Smooth muscle cell (in vitro differentiated cells): Measurements from ENCODE around the gene SFMBT2. TPM values are rescaled to one million over a fixed set of nuclear protein-coding genes. Genes with fewer than 3 reads are reported as not detected.

Experiments
- DNase-seq: peaks from one replicate; lab custom pipeline; 2025; ENCODE audit not compliant: unreplicated experiment; lab: John Stamatoyannopoulos, UW
- H2AFZ ChIP-seq: fragments of 200-600 bp; sonication (generic); 2 replicates; pipeline ENCODE4 v1.6.0; 2016; ENCODE audit warnings: antibody characterized with exemption, low read depth, mild to moderate bottlenecking
- H3F3A ChIP-seq: fragments of 200-600 bp; sonication (generic); 2 replicates; pipeline ENCODE4 v1.6.0; 2017; ENCODE audit warnings: antibody characterized with exemption, low read depth
- H3K27ac ChIP-seq: fragments of 200-600 bp; sonication (generic); 2 replicates; pipeline ENCODE4 v1.5.1; 2016; ENCODE audit warnings: low read depth, mild to moderate bottlenecking
- H3K27me3 ChIP-seq: fragments of 200-600 bp; sonication (generic); 2 replicates; pipeline ENCODE4 v1.6.1; 2016; ENCODE audit warnings: low read depth, mild to moderate bottlenecking
- H3K36me3 ChIP-seq: fragments of 200-600 bp; sonication (generic); 2 replicates; pipeline ENCODE4 v1.5.1; 2016; ENCODE audit warnings: low read depth
- H3K4me1 ChIP-seq: fragments of 200-600 bp; sonication (generic); 2 replicates; pipeline ENCODE4 v1.5.1; 2016; ENCODE audit warnings: low read depth
- H3K4me2 ChIP-seq: fragments of 200-600 bp; sonication (generic); 2 replicates; pipeline ENCODE4 v1.6.0; 2016; ENCODE audit warnings: mild to moderate bottlenecking
- H3K4me3 ChIP-seq: fragments of 200-600 bp; sonication (generic); 2 replicates; pipeline ENCODE4 v1.5.1; 2016; ENCODE audit warnings: mild to moderate bottlenecking
- H3K79me2 ChIP-seq: fragments of 200-600 bp; sonication (generic); 2 replicates; pipeline ENCODE4 v1.6.0; 2016; ENCODE audit warnings: low read depth, mild to moderate bottlenecking
- H3K9ac ChIP-seq: fragments of 200-600 bp; sonication (generic); 2 replicates; pipeline ENCODE4 v1.6.0; 2016; ENCODE audit warnings: low read depth
- H3K9me3 ChIP-seq: fragments of 200-600 bp; sonication (generic); replicated peaks from 2 replicates; pipeline ENCODE4 v1.5.1; 2016; ENCODE audit warnings: low read depth
- H4K20me1 ChIP-seq: fragments of 200-600 bp; sonication (generic); 2 replicates; pipeline ENCODE4 v1.6.0; 2016; ENCODE audit warnings: low read depth
- CTCF ChIP-seq: fragments of 200-600 bp; sonication (generic); IDR thresholded peaks from 2 replicates; pipeline ENCODE4 v1.5.1; 2017; ENCODE audit warnings: borderline replicate concordance, mild to moderate bottlenecking, antibody characterized with exemption; ENCODE audit not compliant: insufficient read depth, poor library complexity, severe bottlenecking
- WGBS: methylation state at CpG from one replicate; pipeline ENCODE4 v1.1.7; 2016; ENCODE audit warnings: low lambda C conversion rate; 5-methylcytosine and 5-hydroxymethylcytosine counted together
- polyA plus RNA-seq: library from polyadenylated mRNA; unstranded; fragments of >200 nt; fragmentation: Nextera tagmentation; extraction: Ambion mirVana; gene quantifications from 2 replicates; pipeline ENCODE4 v1.2.1, GENCODE V29; 2016
- total RNA-seq: library from RNA; depleted of rRNA; stranded (reverse); fragments of >200 nt; gene quantifications from 2 replicates; pipeline ENCODE4 v1.2.3, GENCODE V29; 2014

The SFMBT2 gene
- total and polyA plus RNA-seq, 2 experiments from 2014 or later: 0.90 to 1.4 TPM

- DNase-seq: no peak
- Histone ChIP-seq H3K27me3 (no peaks in the 10 kb centered on the region), H3K9me3 (no peaks in the 10 kb centered on the region), H3K9ac (no peak overlapping the region), H4K20me1 (no peaks in the 10 kb centered on the region), H3K4me1 (no peaks in the 10 kb centered on the region), H2AFZ (no peak overlapping the region), H3K27ac (no peak overlapping the region), H3K79me2 (no peaks in the 10 kb centered on the region), H3F3A (no peaks in the 10 kb centered on the region), H3K36me3 (no peaks in the 10 kb centered on the region), H3K4me2 (no peak overlapping the region), H3K4me3 (no peak overlapping the region)
- no peak for TF ChIP-seq CTCF
- 83% methylated on average over 5 of the region's 8 CpGs for WGBS
Measured at GRCh38 chr10:7378602-7379403, 32.0 kb downstream of the SFMBT2 start.

GRCh38 chr10:7377614-7378248, 33.1 kb downstream of the SFMBT2 start:
- no peaks in the 10 kb centered on the region for H3K9me3 ChIP-seq
- H3K79me2 ChIP-seq: no peaks in the 10 kb centered on the region
- TF ChIP-seq CTCF: no peak
- no peaks in the 10 kb centered on the region for H3K27me3 ChIP-seq
- no peak overlapping the region for H2AFZ ChIP-seq
- H3K27ac ChIP-seq: no peak overlapping the region
- H3F3A ChIP-seq: no peaks in the 10 kb centered on the region
- WGBS: 95% methylated on average over 7 of the region's 7 CpGs
- no peaks in the 10 kb centered on the region for H3K36me3 ChIP-seq
- no peaks in the 10 kb centered on the region for H4K20me1 ChIP-seq
- H3K4me1 ChIP-seq: no peaks in the 10 kb centered on the region
- H3K4me3 ChIP-seq: no peak overlapping the region
- H3K4me2 ChIP-seq: no peak overlapping the region
- H3K9ac ChIP-seq: no peak overlapping the region
- DNase-seq: no peak

- Histone ChIP-seq H4K20me1 (no peaks in the 10 kb centered on the region), H3K36me3 (no peaks in the 10 kb centered on the region), H3K4me2 (peak overlapping the region; percentile 25), H3K4me3 (no peak overlapping the region), H3K9ac (peak overlapping the region; percentile 28), H3F3A (no peaks in the 10 kb centered on the region), H3K27me3 (no peaks in the 10 kb centered on the region), H2AFZ (no peak overlapping the region), H3K4me1 (no peaks in the 10 kb centered on the region), H3K9me3 (no peaks in the 10 kb centered on the region), H3K79me2 (no peaks in the 10 kb centered on the region), H3K27ac (peak overlapping the region; percentile 68)
- no peak for TF ChIP-seq CTCF
- no peak for DNase-seq
- 54% methylated on average over 5 of the region's 5 CpGs for WGBS
Measured at GRCh38 chr10:7374795-7375194, 36.0 kb downstream of the SFMBT2 start.

- Histone ChIP-seq H3K27ac (no peak overlapping the region), H4K20me1 (no peaks in the 10 kb centered on the region), H3K4me3 (no peak overlapping the region), H2AFZ (no peak overlapping the region), H3F3A (no peaks in the 10 kb centered on the region), H3K27me3 (no peaks in the 10 kb centered on the region), H3K9me3 (no peaks in the 10 kb centered on the region), H3K79me2 (no peaks in the 10 kb centered on the region), H3K36me3 (no peaks in the 10 kb centered on the region), H3K4me1 (no peaks in the 10 kb centered on the region), H3K9ac (no peak overlapping the region), H3K4me2 (no peak overlapping the region)
- 97% methylated on average over 6 of the region's 6 CpGs for WGBS
- TF ChIP-seq CTCF: no peak
- no peak for DNase-seq
Measured at GRCh38 chr10:7373039-7373438, 37.8 kb downstream of the SFMBT2 start.
